GM21529 (cell line): ENCODE measurements around the gene TMEM45A.

ENCODE experiments used
- ATAC-seq: cut with Tn5 transposase; IDR thresholded peaks from one replicate; pipeline ENCODE4 v1.9.1; 2021; ENCODE audit not compliant: unreplicated experiment

The TMEM45A gene

DNA sequence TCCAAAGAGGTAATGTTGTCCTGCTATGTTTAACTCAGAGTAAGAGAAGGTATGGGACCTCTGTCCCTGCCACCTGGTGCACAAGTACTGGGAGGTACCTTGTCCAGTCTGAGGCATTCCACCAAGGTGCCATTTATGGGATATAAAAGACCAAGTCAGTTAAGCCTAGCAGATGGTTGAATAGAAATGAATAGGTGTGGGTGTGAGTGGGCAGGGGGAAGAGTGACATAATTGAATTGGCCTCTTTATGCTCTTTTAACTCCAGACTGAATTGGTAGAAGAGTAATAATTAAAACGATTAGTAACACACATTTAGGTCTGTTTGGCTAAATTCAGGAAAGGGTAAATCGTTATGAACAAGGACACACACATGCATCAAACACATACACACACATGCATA lies 117.5 kb downstream of the TMEM45A start:
- no peak for ATAC-seq

DNA sequence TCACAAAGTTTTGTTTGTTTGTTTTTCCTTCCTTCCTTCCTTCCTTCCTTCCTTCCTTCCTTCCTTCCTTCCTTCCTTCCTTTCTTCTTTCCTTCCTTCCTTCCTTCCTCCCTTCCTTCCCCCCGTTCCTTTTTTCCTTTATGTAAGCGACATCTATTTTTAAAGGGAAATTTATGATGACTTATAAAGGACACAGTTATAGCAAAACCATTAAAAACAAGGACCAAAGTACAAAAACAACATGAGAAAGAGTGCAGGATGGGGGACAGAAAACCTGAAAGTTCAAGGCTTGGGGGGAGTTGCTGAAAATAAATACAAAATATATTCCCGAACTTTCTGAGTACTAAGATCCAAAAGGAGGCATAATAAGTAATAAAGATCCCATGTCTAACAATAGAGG lies 118.8 kb downstream of the TMEM45A start:
- ATAC-seq, result no peak

DNA sequence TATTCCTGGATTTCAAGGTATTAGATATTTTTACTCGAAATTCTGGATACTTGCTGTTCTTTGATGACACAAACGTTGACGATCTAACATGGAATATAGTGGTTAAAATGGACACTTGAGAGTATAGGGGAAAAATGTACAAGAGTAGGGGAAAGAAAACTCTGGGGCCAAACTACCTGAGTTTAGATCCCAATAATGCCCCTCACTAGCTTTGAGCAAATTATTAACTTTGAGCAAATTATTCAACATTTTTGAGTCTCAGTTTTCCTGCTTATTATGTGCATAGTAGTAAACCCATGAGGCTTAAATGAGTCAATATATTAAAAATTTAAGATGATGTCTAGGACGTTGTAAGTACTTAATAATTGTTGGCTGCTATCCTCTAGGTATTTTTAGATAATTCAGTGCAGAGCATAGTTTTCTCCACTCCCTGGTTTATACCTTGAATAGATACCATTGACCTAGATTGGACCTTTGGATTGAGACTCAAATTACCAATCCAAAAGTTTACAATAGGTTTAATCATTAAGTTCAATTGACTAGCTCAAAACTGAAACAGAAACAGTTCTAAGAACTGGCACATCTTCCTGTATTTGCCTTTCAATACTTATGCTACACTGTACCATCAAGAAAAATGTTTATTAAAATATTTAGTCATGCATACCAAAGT lies 121.4 kb downstream of the TMEM45A start:
- no peak for ATAC-seq

DNA sequence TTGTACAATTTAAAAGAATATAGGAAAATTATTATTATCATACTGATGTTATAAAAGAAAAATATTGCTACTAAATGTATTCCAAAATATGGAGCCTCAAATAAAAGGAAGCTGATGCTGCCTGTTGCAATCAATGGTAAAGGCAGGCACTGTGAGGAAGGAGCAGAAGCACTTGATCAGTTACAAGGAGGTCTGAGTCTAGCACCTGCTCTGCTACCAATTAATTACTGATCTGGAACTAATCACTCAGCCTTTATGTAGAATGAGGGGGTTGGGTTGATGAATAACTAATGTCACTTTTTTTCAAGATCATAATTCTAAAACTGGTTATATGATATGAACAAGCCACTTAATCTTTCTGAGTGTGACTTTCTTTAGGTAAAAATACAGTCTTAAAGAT lies 122.5 kb downstream of the TMEM45A start:
- no peak for ATAC-seq

DNA sequence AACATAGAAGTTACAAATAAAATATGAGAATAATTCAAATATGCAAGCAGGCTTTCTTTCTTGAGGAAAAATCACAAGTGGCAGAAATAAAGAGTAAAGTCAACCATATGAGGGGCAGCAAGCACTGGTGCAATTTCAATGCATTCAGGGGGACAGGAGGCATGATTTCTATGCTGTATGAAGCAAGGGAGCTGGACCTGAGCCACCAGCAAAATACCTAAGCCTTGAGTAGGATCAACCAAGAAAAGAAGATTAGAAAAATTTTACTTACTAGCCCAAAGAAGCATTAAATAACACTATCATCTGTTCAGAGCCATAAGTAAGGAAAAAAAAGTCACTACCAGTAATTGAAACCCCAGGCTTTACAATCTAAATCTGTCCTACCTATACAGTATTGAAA lies 123.3 kb downstream of the TMEM45A start:
- ATAC-seq, result no peak

DNA sequence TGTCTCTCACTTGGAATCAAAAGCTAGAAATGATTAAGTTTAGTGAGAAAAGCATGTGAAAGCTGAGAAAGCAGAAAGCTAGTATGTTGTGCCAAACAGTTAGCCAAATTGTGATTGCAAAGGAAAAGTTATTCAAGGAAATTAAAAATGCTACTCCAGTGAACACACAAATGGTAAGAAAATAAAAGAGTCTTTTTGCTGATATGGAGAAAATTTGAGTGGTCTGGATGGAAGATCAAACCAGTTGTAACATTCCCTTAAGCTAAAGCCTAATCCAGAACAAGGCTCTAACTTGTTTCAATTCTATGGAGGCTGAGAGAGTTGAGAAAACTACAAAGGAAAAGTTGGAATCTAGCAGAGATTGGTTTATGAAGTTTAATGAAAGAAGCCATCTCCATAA lies 128.8 kb downstream of the TMEM45A start:
- no peak for ATAC-seq
